ENCODE data around the gene ICE2. TPM values are rescaled to one million over a fixed set of nuclear protein-coding genes. Genes with fewer than 3 reads are reported as not detected.

ICE2 gene
- total and polyA plus RNA-seq, 4 donors: 10.0 to 67.5 (median 23.6) TPM

- ATAC-seq (ENCODE audit: insufficient read depth, low FRiP score) (no peak), DNase-seq (no peak)
- H3K27me3 ChIP-seq (ENCODE audit: control insufficient read depth in 3 of 3, insufficient read depth in 3 of 3, low read length in 2 of 3): no peaks in the 10 kb centered on the region
- WGBS, 2 donors: 93 to 97% methylated on average over 8 of the region's 8 CpGs
- H3K9ac ChIP-seq (ENCODE audit: insufficient read depth in 1 of 2, low read length in 2 of 2): no peak overlapping the region
- H3K4me3 ChIP-seq: no peak overlapping the region
- no peak overlapping the region for H3K27ac ChIP-seq (ENCODE audit: low read depth in 1 of 2, low read length in 1 of 2)
- H3K9me3 ChIP-seq (ENCODE audit: control insufficient read depth in 4 of 4, insufficient read depth in 3 of 4, low read length in 3 of 4): no peaks in the 10 kb centered on the region
- no peak for TF ChIP-seq CTCF (IDR thresholded peaks at IDR 0.05; ENCODE audit: control extremely low read depth, extremely low read depth)
- H3K36me3 ChIP-seq (ENCODE audit: control insufficient read depth in 4 of 4, insufficient read depth in 4 of 4, low read length in 4 of 4): peaks cover 18 to 32% (median 22%) of the 10 kb centered on the region in 4 donors
- H3K4me1 ChIP-seq (ENCODE audit: control insufficient read depth in 5 of 5, insufficient read depth in 5 of 5, low read length in 5 of 5): peaks cover 3 to 25% (median 8%) of the 10 kb centered on the region in 5 donors
Measured at GRCh38 chr15:60382773-60383674, 95.9 kb downstream of the ICE2 start.

GRCh38 chr15:60381148-60381788 lies 97.7 kb downstream of the ICE2 start:
- Histone ChIP-seq H3K36me3 (ENCODE audit: control insufficient read depth in 4 of 4, insufficient read depth in 4 of 4, low read length in 4 of 4) (peaks cover 23 to 39% (median 28%) of the 10 kb centered on the region in 4 donors), H3K27ac (ENCODE audit: low read depth in 1 of 2, low read length in 1 of 2) (no peak overlapping the region), H3K4me1 (ENCODE audit: control insufficient read depth in 5 of 5, insufficient read depth in 5 of 5, low read length in 5 of 5) (peaks cover 2 to 22% (median 8%) of the 10 kb centered on the region in 5 donors), H3K27me3 (ENCODE audit: control insufficient read depth in 3 of 3, insufficient read depth in 3 of 3, low read length in 2 of 3) (no peaks in the 10 kb centered on the region), H3K9me3 (ENCODE audit: control insufficient read depth in 4 of 4, insufficient read depth in 3 of 4, low read length in 3 of 4) (no peaks in the 10 kb centered on the region), H3K9ac (ENCODE audit: insufficient read depth in 1 of 2, low read length in 2 of 2) (no peak overlapping the region), H3K4me3 (no peak overlapping the region)
- TF ChIP-seq CTCF (IDR thresholded peaks at IDR 0.05; ENCODE audit: control extremely low read depth, extremely low read depth): no peak
- ATAC-seq (ENCODE audit: insufficient read depth, low FRiP score) (no peak), DNase-seq (no peak)
- 79 to 89% methylated on average over 8 of the region's 8 CpGs for WGBS, 2 donors

- Histone ChIP-seq H3K27me3 (ENCODE audit: control insufficient read depth in 3 of 3, insufficient read depth in 3 of 3, low read length in 2 of 3) (no peaks in the 10 kb centered on the region), H3K4me1 (ENCODE audit: control insufficient read depth in 5 of 5, insufficient read depth in 5 of 5, low read length in 5 of 5) (peaks cover 4 to 28% (median 14%) of the 10 kb centered on the region in 5 donors), H3K36me3 (ENCODE audit: control insufficient read depth in 4 of 4, insufficient read depth in 4 of 4, low read length in 4 of 4) (peaks cover 25 to 39% (median 26%) of the 10 kb centered on the region in 4 donors), H3K27ac (ENCODE audit: low read depth in 1 of 2, low read length in 1 of 2) (peak overlapping the region; percentile 62 to 83), H3K9me3 (ENCODE audit: control insufficient read depth in 4 of 4, insufficient read depth in 3 of 4, low read length in 3 of 4) (no peaks in the 10 kb centered on the region), H3K4me3 (no peak overlapping the region), H3K9ac (ENCODE audit: insufficient read depth in 1 of 2, low read length in 2 of 2) (peak overlapping the region in 1 of 2 donors; percentile 71)
- 65 to 80% methylated on average over 8 of the region's 8 CpGs for WGBS, 2 donors
- TF ChIP-seq CTCF (IDR thresholded peaks at IDR 0.05; ENCODE audit: control extremely low read depth, extremely low read depth): no peak
- ATAC-seq (ENCODE audit: insufficient read depth, low FRiP score): no peak
- peak; percentile 60 to 90 (median 77) for DNase-seq
Measured at GRCh38 chr15:60379525-60380274, 99.2 kb downstream of the ICE2 start.

Measured in lung (tissue), 12 donors.